ENCODE results near the gene GUSB.
"Not testable (repeated sequence)": the region's sequence is repeated elsewhere in the genome, so short reads cannot be mapped to it uniquely, and the experiment has no call there.

GUSB gene

GRCh38 chr7:66007232-66007631 is 25.2 kb upstream of the GUSB start:
- no peak overlapping the region for H3K27ac ChIP-seq
- TF ChIP-seq, protein P1, sequence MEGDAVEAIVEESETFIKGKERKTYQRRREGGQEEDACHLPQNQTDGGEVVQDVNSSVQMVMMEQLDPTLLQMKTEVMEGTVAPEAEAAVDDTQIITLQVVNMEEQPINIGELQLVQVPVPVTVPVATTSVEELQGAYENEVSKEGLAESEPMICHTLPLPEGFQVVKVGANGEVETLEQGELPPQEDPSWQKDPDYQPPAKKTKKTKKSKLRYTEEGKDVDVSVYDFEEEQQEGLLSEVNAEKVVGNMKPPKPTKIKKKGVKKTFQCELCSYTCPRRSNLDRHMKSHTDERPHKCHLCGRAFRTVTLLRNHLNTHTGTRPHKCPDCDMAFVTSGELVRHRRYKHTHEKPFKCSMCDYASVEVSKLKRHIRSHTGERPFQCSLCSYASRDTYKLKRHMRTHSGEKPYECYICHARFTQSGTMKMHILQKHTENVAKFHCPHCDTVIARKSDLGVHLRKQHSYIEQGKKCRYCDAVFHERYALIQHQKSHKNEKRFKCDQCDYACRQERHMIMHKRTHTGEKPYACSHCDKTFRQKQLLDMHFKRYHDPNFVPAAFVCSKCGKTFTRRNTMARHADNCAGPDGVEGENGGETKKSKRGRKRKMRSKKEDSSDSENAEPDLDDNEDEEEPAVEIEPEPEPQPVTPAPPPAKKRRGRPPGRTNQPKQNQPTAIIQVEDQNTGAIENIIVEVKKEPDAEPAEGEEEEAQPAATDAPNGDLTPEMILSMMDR (conservative IDR thresholded peaks at IDR 0.05; ENCODE audit: low read depth, low read length), result no peak
- H3K4me3 ChIP-seq (IDR thresholded peaks at IDR 0.05; ENCODE audit: insufficient read depth, low read depth, low read length), result no peak overlapping the region
- H3K36me3 ChIP-seq (ENCODE audit: insufficient read depth), result no peaks in the 10 kb centered on the region
- H2AFZ ChIP-seq (ENCODE audit: low read depth), result no peak overlapping the region
- no peak overlapping the region for H3K4me2 ChIP-seq
- no peaks in the 10 kb centered on the region for H4K20me1 ChIP-seq (ENCODE audit: insufficient read depth)
- no peaks in the 10 kb centered on the region for H3K27me3 ChIP-seq (ENCODE audit: insufficient read depth, low read depth)
- no peak overlapping the region for H3K9ac ChIP-seq
- no peaks in the 10 kb centered on the region for H3K79me2 ChIP-seq (ENCODE audit: insufficient read depth, low read depth)
- no peaks in the 10 kb centered on the region for H3K4me1 ChIP-seq (ENCODE audit: low read depth, poor library complexity, severe bottlenecking)

GRCh38 chr7:66005115-66005671 is 23.2 kb upstream of the GUSB start:
- not testable (repeated sequence) for H2AFZ ChIP-seq (ENCODE audit: low read depth)

GRCh38 chr7:66000823-66001417 is 18.9 kb upstream of the GUSB start:
- not testable (repeated sequence) for H3K4me1 ChIP-seq (ENCODE audit: low read depth, poor library complexity, severe bottlenecking); H3K79me2 ChIP-seq (ENCODE audit: insufficient read depth, low read depth); H3K4me2 ChIP-seq; H2AFZ ChIP-seq (ENCODE audit: low read depth); H3K9ac ChIP-seq; H3K27ac ChIP-seq; H3K4me3 ChIP-seq (IDR thresholded peaks at IDR 0.05; ENCODE audit: insufficient read depth, low read depth, low read length); H4K20me1 ChIP-seq (ENCODE audit: insufficient read depth); H3K36me3 ChIP-seq (ENCODE audit: insufficient read depth); H3K27me3 ChIP-seq (ENCODE audit: insufficient read depth, low read depth)

More at GRCh38 chr7:66005115-66005671, 23.2 kb upstream of the GUSB start:
- not testable (repeated sequence) for H3K4me1 ChIP-seq (ENCODE audit: low read depth, poor library complexity, severe bottlenecking); H3K27ac ChIP-seq; H3K79me2 ChIP-seq (ENCODE audit: insufficient read depth, low read depth); H3K36me3 ChIP-seq (ENCODE audit: insufficient read depth); H4K20me1 ChIP-seq (ENCODE audit: insufficient read depth); H3K9ac ChIP-seq; H3K4me3 ChIP-seq (IDR thresholded peaks at IDR 0.05; ENCODE audit: insufficient read depth, low read depth, low read length); H3K4me2 ChIP-seq; H3K27me3 ChIP-seq (ENCODE audit: insufficient read depth, low read depth)

- not testable (repeated sequence) for H3K27me3 ChIP-seq (ENCODE audit: insufficient read depth, low read depth); H3K4me1 ChIP-seq (ENCODE audit: low read depth, poor library complexity, severe bottlenecking); H3K4me2 ChIP-seq; H4K20me1 ChIP-seq (ENCODE audit: insufficient read depth); H3K4me3 ChIP-seq (IDR thresholded peaks at IDR 0.05; ENCODE audit: insufficient read depth, low read depth, low read length); H3K27ac ChIP-seq; H3K79me2 ChIP-seq (ENCODE audit: insufficient read depth, low read depth); H3K9ac ChIP-seq; H3K36me3 ChIP-seq (ENCODE audit: insufficient read depth); H2AFZ ChIP-seq (ENCODE audit: low read depth)
Observed at GRCh38 chr7:65994984-65995383, 13.0 kb upstream of the GUSB start.

DNA sequence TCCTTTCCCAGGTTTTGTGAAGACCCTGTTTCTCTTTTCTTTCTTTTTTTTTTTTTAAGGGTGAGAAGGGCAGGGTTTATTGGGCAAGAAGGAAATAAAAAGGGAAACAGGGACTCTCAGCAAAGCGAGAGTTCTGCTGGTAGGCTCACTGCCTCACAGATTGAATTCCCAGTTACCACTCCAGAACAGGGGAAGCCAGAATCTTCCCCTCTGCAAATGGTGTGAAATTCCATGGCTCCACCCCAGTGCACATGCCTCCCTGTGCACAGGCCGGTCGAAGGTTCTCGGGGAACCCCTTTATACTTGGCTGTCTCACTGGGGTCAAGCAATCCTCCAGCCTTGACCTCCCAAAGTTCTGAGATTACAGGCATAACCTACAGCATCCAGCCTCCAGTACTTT is 10.5 kb upstream of the GUSB start:
- no peaks in the 10 kb centered on the region for H3K27me3 ChIP-seq (ENCODE audit: insufficient read depth, low read depth)
- H3K79me2 ChIP-seq (ENCODE audit: insufficient read depth, low read depth), result no peaks in the 10 kb centered on the region
- H3K4me1 ChIP-seq (ENCODE audit: low read depth, poor library complexity, severe bottlenecking), result no peaks in the 10 kb centered on the region
- no peak overlapping the region for H2AFZ ChIP-seq (ENCODE audit: low read depth)
- no peaks in the 10 kb centered on the region for H3K36me3 ChIP-seq (ENCODE audit: insufficient read depth)
- no peak overlapping the region for H3K27ac ChIP-seq
- no peak overlapping the region for H3K4me2 ChIP-seq
- H4K20me1 ChIP-seq (ENCODE audit: insufficient read depth), result no peaks in the 10 kb centered on the region
- H3K4me3 ChIP-seq (IDR thresholded peaks at IDR 0.05; ENCODE audit: insufficient read depth, low read depth, low read length), result no peak overlapping the region
- TF ChIP-seq, protein P1 (conservative IDR thresholded peaks at IDR 0.05; ENCODE audit: low read depth, low read length), result no peak
- H3K9ac ChIP-seq, result no peak overlapping the region

- H3K79me2 ChIP-seq (ENCODE audit: insufficient read depth, low read depth); H2AFZ ChIP-seq (ENCODE audit: low read depth); H3K4me1 ChIP-seq (ENCODE audit: low read depth, poor library complexity, severe bottlenecking); H3K9ac ChIP-seq; H3K4me3 ChIP-seq (IDR thresholded peaks at IDR 0.05; ENCODE audit: insufficient read depth, low read depth, low read length); H4K20me1 ChIP-seq (ENCODE audit: insufficient read depth); H3K4me2 ChIP-seq; H3K27ac ChIP-seq; H3K36me3 ChIP-seq (ENCODE audit: insufficient read depth); H3K27me3 ChIP-seq (ENCODE audit: insufficient read depth, low read depth): not testable (repeated sequence)
Observed at GRCh38 chr7:65991829-65992228, 9.8 kb upstream of the GUSB start.

Data from KMS-11 (cell line).